ENCODE measurements around the gene AGBL4. TPM values are rescaled to one million over a fixed set of nuclear protein-coding genes. Genes with fewer than 3 reads are reported as not detected.

The AGBL4 gene
- total and polyA plus RNA-seq, 8 donors: 0.32 to 1.3 (median 0.87) TPM

DNA sequence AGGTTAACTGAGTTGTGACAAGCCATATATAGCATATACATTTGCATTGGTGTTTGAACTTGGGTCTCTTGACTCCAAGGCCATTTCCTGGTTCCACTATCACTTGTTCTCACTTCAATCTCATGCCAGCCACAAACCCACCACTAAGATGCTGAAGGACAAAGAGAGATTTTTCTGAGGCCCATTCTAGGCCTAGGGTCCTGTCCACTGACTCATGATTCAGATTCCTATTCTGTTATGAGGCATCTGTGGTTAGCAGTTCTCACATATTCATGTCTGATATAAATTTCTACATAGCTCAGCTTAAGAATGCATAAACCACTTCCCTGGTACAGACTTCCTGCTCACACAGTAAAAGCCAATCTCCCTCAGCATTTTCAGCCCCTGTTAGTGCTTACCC, 921.0 kb downstream of the AGBL4 start:
- ATAC-seq (no peak), DNase-seq (no peak)
- Histone ChIP-seq H3K27me3 (no peaks in the 10 kb centered on the region), H3K27ac (no peak overlapping the region), H3K4me3 (no peak overlapping the region), H3K36me3 (no peaks in the 10 kb centered on the region), H3K9me3 (no peaks in the 10 kb centered on the region), H3K4me1 (no peaks in the 10 kb centered on the region)
- TF ChIP-seq, protein P1, sequence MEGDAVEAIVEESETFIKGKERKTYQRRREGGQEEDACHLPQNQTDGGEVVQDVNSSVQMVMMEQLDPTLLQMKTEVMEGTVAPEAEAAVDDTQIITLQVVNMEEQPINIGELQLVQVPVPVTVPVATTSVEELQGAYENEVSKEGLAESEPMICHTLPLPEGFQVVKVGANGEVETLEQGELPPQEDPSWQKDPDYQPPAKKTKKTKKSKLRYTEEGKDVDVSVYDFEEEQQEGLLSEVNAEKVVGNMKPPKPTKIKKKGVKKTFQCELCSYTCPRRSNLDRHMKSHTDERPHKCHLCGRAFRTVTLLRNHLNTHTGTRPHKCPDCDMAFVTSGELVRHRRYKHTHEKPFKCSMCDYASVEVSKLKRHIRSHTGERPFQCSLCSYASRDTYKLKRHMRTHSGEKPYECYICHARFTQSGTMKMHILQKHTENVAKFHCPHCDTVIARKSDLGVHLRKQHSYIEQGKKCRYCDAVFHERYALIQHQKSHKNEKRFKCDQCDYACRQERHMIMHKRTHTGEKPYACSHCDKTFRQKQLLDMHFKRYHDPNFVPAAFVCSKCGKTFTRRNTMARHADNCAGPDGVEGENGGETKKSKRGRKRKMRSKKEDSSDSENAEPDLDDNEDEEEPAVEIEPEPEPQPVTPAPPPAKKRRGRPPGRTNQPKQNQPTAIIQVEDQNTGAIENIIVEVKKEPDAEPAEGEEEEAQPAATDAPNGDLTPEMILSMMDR (IDR thresholded peaks at IDR 0.05): no peak
- intact Hi-C loops (cut with DNase I): no loop called here

DNA sequence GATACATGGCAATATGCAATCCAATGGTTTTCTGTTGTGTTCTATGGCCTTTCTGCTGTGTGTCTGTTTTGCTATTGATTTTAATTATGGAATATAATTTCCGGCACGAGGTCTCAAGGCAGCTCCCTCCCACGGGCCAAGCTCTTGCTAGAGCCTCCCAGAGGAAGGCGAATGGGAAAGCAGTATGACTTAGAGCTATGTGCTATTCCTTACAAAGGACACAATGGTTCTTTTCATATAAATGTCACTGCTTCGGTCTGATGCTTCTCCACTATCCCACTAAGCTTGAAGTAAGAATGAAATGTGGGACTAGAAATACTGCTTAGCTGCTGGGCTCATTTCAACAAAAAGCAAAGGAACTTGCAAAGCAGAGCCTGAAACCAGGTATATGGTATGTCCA, 924.9 kb downstream of the AGBL4 start:
- Histone ChIP-seq H3K36me3 (no peaks in the 10 kb centered on the region), H3K4me1 (no peaks in the 10 kb centered on the region), H3K9me3 (peaks cover 0 to 4% of the 10 kb centered on the region in 2 donors), H3K27ac (no peak overlapping the region), H3K27me3 (no peaks in the 10 kb centered on the region), H3K4me3 (no peak overlapping the region)
- ATAC-seq (no peak), DNase-seq (no peak)
- intact Hi-C loops (cut with DNase I): no loop called here
- TF ChIP-seq, protein P1 (IDR thresholded peaks at IDR 0.05): no peak

DNA sequence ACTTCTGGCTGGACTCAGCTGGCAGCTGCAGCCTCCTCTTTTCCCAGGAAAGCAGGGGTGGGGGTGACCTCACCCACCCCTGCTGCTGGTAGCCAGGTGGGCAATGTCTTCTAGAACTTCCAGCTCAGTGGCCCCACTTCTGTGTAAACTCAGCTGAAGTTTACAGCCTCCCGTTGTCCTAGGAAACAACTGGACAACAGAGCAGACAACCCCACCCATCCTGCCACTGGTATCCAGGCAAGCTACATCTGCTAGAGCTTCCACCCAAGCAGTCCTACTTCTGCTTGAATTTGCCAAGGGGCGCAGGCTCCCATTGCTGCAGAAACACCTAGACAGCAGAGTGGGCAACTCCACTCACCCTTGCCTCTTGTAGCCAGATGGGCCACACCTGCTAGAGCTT, 937.4 kb downstream of the AGBL4 start:
- Histone ChIP-seq H3K27me3 (no peaks in the 10 kb centered on the region), H3K9me3 (peaks cover 0 to 21% of the 10 kb centered on the region in 2 donors), H3K27ac (no peak overlapping the region), H3K4me3 (no peak overlapping the region), H3K36me3 (no peaks in the 10 kb centered on the region), H3K4me1 (no peaks in the 10 kb centered on the region)
- ATAC-seq (no peak), DNase-seq (no peak)
- intact Hi-C loops (cut with DNase I): no loop called here
- TF ChIP-seq, protein P1 (IDR thresholded peaks at IDR 0.05): no peak

DNA sequence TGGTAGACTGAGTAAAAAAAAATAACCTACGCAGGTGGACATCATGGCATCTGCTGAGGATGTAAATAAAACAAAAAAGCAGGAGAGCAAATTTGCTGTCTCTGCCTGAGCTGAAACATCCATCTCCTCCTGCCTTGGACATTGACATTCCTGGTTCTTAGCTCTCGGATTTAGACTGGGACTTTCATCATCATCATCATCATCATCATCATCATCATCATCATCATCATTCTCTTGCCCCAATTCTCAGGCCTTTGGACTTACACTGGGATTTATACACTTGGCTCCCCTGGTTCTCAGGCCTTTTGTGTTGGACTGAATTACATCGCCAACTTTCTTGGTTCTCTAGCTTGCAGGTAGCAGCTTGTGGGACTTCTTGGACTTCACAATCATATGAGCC, 938.7 kb downstream of the AGBL4 start:
- Histone ChIP-seq H3K4me3 (no peak overlapping the region), H3K27ac (no peak overlapping the region), H3K36me3 (no peaks in the 10 kb centered on the region), H3K27me3 (no peaks in the 10 kb centered on the region), H3K9me3 (peaks cover 0 to 21% of the 10 kb centered on the region in 2 donors), H3K4me1 (no peaks in the 10 kb centered on the region)
- no peak for ATAC-seq
- DNase-seq: no peak
- intact Hi-C loops (cut with DNase I): no loop called here
- TF ChIP-seq, protein P1 (IDR thresholded peaks at IDR 0.05): no peak

DNA sequence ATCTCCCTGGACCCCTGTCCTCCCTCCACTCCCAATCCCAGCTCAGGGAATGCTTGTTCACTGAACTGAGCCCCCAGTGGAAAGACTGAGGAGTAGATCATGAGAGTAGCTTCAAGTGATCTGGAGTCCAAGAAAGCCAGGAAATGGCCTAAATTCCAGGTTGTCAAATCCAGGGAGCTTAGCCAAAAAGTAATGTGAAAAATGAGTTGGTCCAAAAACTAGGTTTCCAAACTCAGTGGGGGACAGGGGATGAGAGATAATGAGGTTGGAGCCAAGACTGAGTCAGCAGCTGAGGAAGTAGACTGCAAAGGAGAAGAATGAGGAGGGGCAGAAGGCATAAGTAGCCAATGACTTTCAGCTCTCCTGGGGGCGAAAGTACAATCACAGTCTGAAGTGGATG, 963.0 kb downstream of the AGBL4 start:
- no peaks in the 10 kb centered on the region for H3K9me3 ChIP-seq
- H3K27me3 ChIP-seq: no peaks in the 10 kb centered on the region
- TF ChIP-seq, protein P1 (IDR thresholded peaks at IDR 0.05): no peak
- no peaks in the 10 kb centered on the region for H3K4me1 ChIP-seq
- intact Hi-C loops (cut with DNase I): no loop called here
- no peak for ATAC-seq
- H3K36me3 ChIP-seq: no peaks in the 10 kb centered on the region
- H3K4me3 ChIP-seq: no peak overlapping the region
- DNase-seq: no peak
- no peak overlapping the region for H3K27ac ChIP-seq
